H1 (cell line): Measurements from ENCODE around the gene MBOAT2. TPM values are rescaled to one million over a fixed set of nuclear protein-coding genes. Genes with fewer than 3 reads are reported as not detected.

Experiments
- CTCF ChIA-PET: fragments of 300-600 bp; sonication (Branson Sonifier 250); formaldehyde crosslinking; loops from one replicate; lab custom pipeline; 2021; ENCODE audit not compliant: partially characterized antibody; lab: Charles Lee
- POLR2A ChIA-PET: fragments of 300-600 bp; sonication (Branson Sonifier 250); formaldehyde crosslinking; loops from one replicate; lab custom pipeline; 2021; ENCODE audit warnings: inconsistent platforms; ENCODE audit not compliant: partially characterized antibody; lab: Charles Lee
- DNase-seq, 2 experiments: peaks; one replicate each; pipeline versions ENCODE4 v3.0.0 to v3.0.0-alpha.2; 2010 to 2022; ENCODE audit warnings: low spot score in 2 of 2, low read depth in 1 of 2, mixed read lengths in 1 of 2
- FAIRE-seq: peaks from 2 replicates; lab custom pipeline; 2011; peaks lifted over from hg19 to GRCh38; lab: Jason Lieb, UNC
- H2AFZ ChIP-seq: 2 replicates; pipeline ENCODE4 v1.8.1; 2012; ENCODE audit warnings: low read length, inconsistent platforms
- H2AK5ac ChIP-seq: 2 replicates; pipeline ENCODE4 v1.6.1; 2013; ENCODE audit warnings: low read depth, low read length
- H2BK120ac ChIP-seq: replicated peaks from 2 replicates; pipeline ENCODE3; 2013; ENCODE audit warnings: low read depth, low read length, inconsistent platforms
- H2BK12ac ChIP-seq: 2 replicates; pipeline ENCODE4 v1.6.1; 2013; ENCODE audit warnings: low read depth, low read length
- H2BK15ac ChIP-seq: 2 replicates; pipeline ENCODE4 v1.6.1; 2013; ENCODE audit warnings: low read length
- H2BK20ac ChIP-seq: 2 replicates; pipeline ENCODE4 v1.6.1; 2013; ENCODE audit warnings: low read length
- H2BK5ac ChIP-seq: 2 replicates; pipeline ENCODE4 v1.6.1; 2013; ENCODE audit warnings: low read depth, low read length
- H3K14ac ChIP-seq: 2 replicates; pipeline ENCODE4 v1.6.1; 2013; ENCODE audit warnings: inconsistent platforms; ENCODE audit not compliant: insufficient read length
- H3K18ac ChIP-seq: 2 replicates; pipeline ENCODE4 v1.6.1; 2013; ENCODE audit warnings: low read length; ENCODE audit errors: extremely low read depth
- H3K23ac ChIP-seq: 2 replicates; pipeline ENCODE4 v1.6.1; 2013; ENCODE audit warnings: inconsistent platforms; ENCODE audit not compliant: insufficient read length
- H3K23me2 ChIP-seq: 2 replicates; pipeline ENCODE4 v1.6.1; 2013; ENCODE audit warnings: low read depth, low read length
- H3K27ac ChIP-seq: 2 replicates; pipeline ENCODE4 v1.6.1; 2011; ENCODE audit warnings: low read depth, low read length, inconsistent platforms
- H3K27me3 ChIP-seq, 4 experiments: replicated peaks in 1 of 4; 1 replicate in 1 of 4; 2 replicates in 3 of 4; pipeline versions ENCODE4 v1.6.1 to v1.8.1; 2011 to 2013; ENCODE audit warnings: low read length in 3 of 4, mild to moderate bottlenecking in 3 of 4, inconsistent platforms in 2 of 4, mixed read lengths in 2 of 4, moderate library complexity in 1 of 4; ENCODE audit not compliant: control insufficient read depth in 3 of 4, insufficient read depth in 3 of 4; ENCODE audit errors: extremely low read depth in 1 of 4
- H3K36me3 ChIP-seq, 4 experiments: 2 replicates each; pipeline versions ENCODE4 v1.6.1 to v1.8.1; 2011 to 2013; ENCODE audit warnings: mild to moderate bottlenecking in 4 of 4, low read length in 3 of 4, moderate library complexity in 2 of 4, control low read depth in 1 of 4, inconsistent platforms in 1 of 4; ENCODE audit not compliant: insufficient read depth in 4 of 4, control insufficient read depth in 2 of 4
- H3K4ac ChIP-seq: replicated peaks from 2 replicates; pipeline ENCODE3; 2013; ENCODE audit warnings: low read length, low read depth, mixed read lengths, inconsistent platforms; ENCODE audit not compliant: insufficient read length
- H3K4me1 ChIP-seq, 4 experiments: replicated peaks in 1 of 4; 1 replicate in 1 of 4; 2 replicates in 3 of 4; pipeline versions ENCODE4 v1.6.1 to v1.8.1; 2011 to 2013; ENCODE audit warnings: low read length in 3 of 4, inconsistent platforms in 2 of 4, mixed read lengths in 1 of 4; ENCODE audit not compliant: insufficient read depth in 4 of 4, control insufficient read depth in 3 of 4
- H3K4me2 ChIP-seq, 2 experiments: 2 replicates each; pipeline versions ENCODE4 v1.6.1 to v1.8.1; 2011 to 2013; ENCODE audit warnings: low read depth in 2 of 2, low read length in 2 of 2, control low read depth in 1 of 2, inconsistent platforms in 1 of 2, mild to moderate bottlenecking in 1 of 2; ENCODE audit not compliant: insufficient read depth in 1 of 2
- H3K4me3 ChIP-seq, 4 experiments: fragments of 200-600, 300-600 bp in 1 of 4; sonication (generic), shearing (Covaris generic), sonication (Bioruptor Twin) in 1 of 4; 2 replicates each; pipeline versions ENCODE4 v1.5.1 to v1.8.1; 2011 to 2016; ENCODE audit warnings: low read length in 4 of 4, low read depth in 3 of 4, control low read depth in 2 of 4, inconsistent platforms in 2 of 4, mild to moderate bottlenecking in 2 of 4, mixed read lengths in 1 of 4, moderate library complexity in 1 of 4; ENCODE audit not compliant: insufficient read depth in 2 of 4; ENCODE audit errors: extremely low read depth in 1 of 4
- H3K56ac ChIP-seq: replicated peaks from 2 replicates; pipeline ENCODE3; 2013; ENCODE audit warnings: low read depth, mild to moderate bottlenecking, mixed read lengths, low read length, inconsistent platforms; ENCODE audit not compliant: insufficient read length
- H3K79me1 ChIP-seq: 2 replicates; pipeline ENCODE4 v1.6.1; 2013; ENCODE audit warnings: low read depth, low read length, control low read depth
- H3K79me2 ChIP-seq, 2 experiments: 2 replicates each; pipeline versions ENCODE4 v1.6.1 to v1.8.1; 2012 to 2013; ENCODE audit warnings: low read length in 2 of 2, mild to moderate bottlenecking in 2 of 2, inconsistent platforms in 1 of 2; ENCODE audit not compliant: insufficient read depth in 2 of 2, control insufficient read depth in 1 of 2
- H3K9ac ChIP-seq, 4 experiments: replicated peaks in 1 of 4; 1 replicate in 1 of 4; 2 replicates in 3 of 4; pipeline versions ENCODE4 v1.6.1 to v1.8.1; 2011 to 2013; ENCODE audit warnings: low read depth in 3 of 4, low read length in 3 of 4, control low read depth in 2 of 4, mild to moderate bottlenecking in 2 of 4, moderate library complexity in 2 of 4, inconsistent platforms in 1 of 4; ENCODE audit errors: extremely low read depth in 1 of 4
- H3K9me3 ChIP-seq, 2 experiments: 2 replicates each; pipeline versions ENCODE4 v1.6.1 to v1.8.1; 2012 to 2013; ENCODE audit warnings: mild to moderate bottlenecking in 2 of 2, moderate library complexity in 2 of 2, control low read depth in 1 of 2, inconsistent platforms in 1 of 2, low read depth in 1 of 2, low read length in 1 of 2, mixed read lengths in 1 of 2; ENCODE audit not compliant: insufficient read depth in 2 of 2
- H4K20me1 ChIP-seq, 2 experiments: replicated peaks in 1 of 2; 2 replicates each; pipeline versions ENCODE3 to v1.8.1; 2011 to 2013; ENCODE audit warnings: inconsistent platforms in 2 of 2, low read length in 2 of 2, mild to moderate bottlenecking in 1 of 2; ENCODE audit not compliant: insufficient read depth in 2 of 2, control insufficient read depth in 1 of 2
- H4K5ac ChIP-seq: 2 replicates; pipeline ENCODE4 v1.6.1; 2013; ENCODE audit warnings: low read length, low read depth, mixed read lengths, inconsistent platforms; ENCODE audit not compliant: insufficient read length
- H4K8ac ChIP-seq: 2 replicates; pipeline ENCODE4 v1.8.0; 2013; ENCODE audit warnings: mild to moderate bottlenecking, moderate library complexity, low read length, inconsistent platforms; ENCODE audit not compliant: insufficient read depth; ENCODE audit errors: extremely low read depth
- H4K91ac ChIP-seq: replicated peaks from 2 replicates; pipeline ENCODE3; 2013; ENCODE audit warnings: low read length, mixed read lengths, inconsistent platforms; ENCODE audit not compliant: insufficient read length
- BCL11A ChIP-seq, 2 experiments: IDR thresholded peaks; one replicate each; pipeline ENCODE4 v1.6.1; 2011; ENCODE audit warnings: low read depth in 2 of 2, low read length in 2 of 2, mild to moderate bottlenecking in 2 of 2
- EGR1 ChIP-seq: IDR thresholded peaks from 2 replicates; pipeline ENCODE4 v1.6.1; 2011; ENCODE audit warnings: low read depth, low read length, borderline replicate concordance
- EZH2 ChIP-seq: fragments of 200-600 bp; sonication (generic); IDR thresholded peaks from 2 replicates; pipeline ENCODE4 v1.7.1; 2012; ENCODE audit warnings: low read depth, mild to moderate bottlenecking, moderate library complexity, low read length, inconsistent platforms; ENCODE audit not compliant: severe bottlenecking
- FOSL1 ChIP-seq: IDR thresholded peaks from 2 replicates; pipeline ENCODE4 v1.6.1; 2011; ENCODE audit warnings: mild to moderate bottlenecking, low read depth, low read length, moderate library complexity; ENCODE audit not compliant: insufficient read depth
- HDAC2 ChIP-seq, 2 experiments: fragments of 300-600 bp in 1 of 2; sonication (generic) in 1 of 2; IDR thresholded peaks; 2 replicates each; pipeline ENCODE4 v1.6.1; 2011 to 2012; ENCODE audit warnings: low read depth in 2 of 2, low read length in 2 of 2, mild to moderate bottlenecking in 2 of 2, moderate library complexity in 2 of 2, borderline replicate concordance in 1 of 2, inconsistent platforms in 1 of 2
- POLR2A ChIP-seq, 2 experiments: IDR thresholded peaks; 1 replicate in 1 of 2; 2 replicates in 1 of 2; pipeline ENCODE4 v1.6.1; 2011; ENCODE audit warnings: low read depth in 2 of 2, low read length in 2 of 2, mild to moderate bottlenecking in 2 of 2; ENCODE audit errors: control extremely low read depth in 1 of 2
- RBBP5 ChIP-seq: IDR thresholded peaks from 2 replicates; pipeline ENCODE4 v1.7.1; 2012; ENCODE audit warnings: low read depth, mild to moderate bottlenecking, inconsistent platforms, low read length, moderate library complexity, borderline replicate concordance
- RXRA ChIP-seq: IDR thresholded peaks from 2 replicates; pipeline ENCODE4 v1.6.1; 2011; ENCODE audit warnings: low read depth, mild to moderate bottlenecking, low read length, moderate library complexity; ENCODE audit not compliant: insufficient read depth
- SIX5 ChIP-seq: IDR thresholded peaks from 2 replicates; pipeline ENCODE4 v1.6.1; 2011; ENCODE audit warnings: mild to moderate bottlenecking, low read depth, low read length
- SP1 ChIP-seq: IDR thresholded peaks from 2 replicates; pipeline ENCODE4 v1.6.1; 2011; ENCODE audit warnings: low read depth, low read length
- SP4 ChIP-seq: IDR thresholded peaks from 2 replicates; pipeline ENCODE4 v1.6.1; 2012; ENCODE audit warnings: low read length, inconsistent platforms
- TAF1 ChIP-seq: IDR thresholded peaks from 2 replicates; pipeline ENCODE4 v1.6.1; 2011; ENCODE audit warnings: mild to moderate bottlenecking, low read depth, low read length
- TEAD4 ChIP-seq: IDR thresholded peaks from 2 replicates; pipeline ENCODE4 v1.6.1; 2012; ENCODE audit warnings: low read depth, low read length, inconsistent platforms, mixed read lengths
- ZNF274 ChIP-seq: IDR thresholded peaks from 2 replicates; pipeline ENCODE4 v1.7.0; 2012; ENCODE audit warnings: low read length, borderline replicate concordance; ENCODE audit errors: extremely low read depth
- WGBS, 2 experiments: shearing (Covaris generic) in 1 of 2; methylation state at CpG; one replicate each; pipeline versions ENCODE4 v1.1.6 to v1.1.7; 2013 to 2015; ENCODE audit warnings: low lambda C conversion rate in 2 of 2, mixed read lengths in 2 of 2, inconsistent platforms in 1 of 2, low coverage in 1 of 2, missing lambda C conversion rate in 1 of 2; ENCODE audit not compliant: insufficient replicate concordance in 2 of 2, insufficient coverage in 1 of 2, insufficient read length in 1 of 2; ENCODE audit errors: extremely low coverage in 1 of 2, missing lambda C conversion rate in 1 of 2; 5-methylcytosine and 5-hydroxymethylcytosine counted together
- polyA plus RNA-seq, 7 experiments: library from polyadenylated mRNA; depleted of rRNA in 3 of 7; stranded (reverse) in 5 of 7; unstranded in 2 of 7; fragments of >200 nt in 5 of 7; fragments of 200-250 nt in 2 of 7; gene quantifications; 1 replicate in 5 of 7; 2 replicates in 1 of 7; 4 replicates in 1 of 7; pipeline versions ENCODE4 v1.2.1 to v1.2.3, GENCODE V29; 2011 to 2013; ENCODE audit warnings: missing spikeins in 2 of 7, mixed read lengths in 2 of 7
- total RNA-seq: library from RNA; stranded (reverse); fragmentation: NEBNext Ultra II Directional; extraction: Animal tissue kit (Norgen Biotek cat#: 25700); gene quantifications from 2 replicates; pipeline ENCODE4 v1.2.1, GENCODE V29; 2021

Gene MBOAT2
- total and polyA plus RNA-seq, 2 of the 8 experiments (the other 6 are each of a cell fraction or from before 2014, with no cell fraction given), result 11.2 to 23.4 TPM

DNA sequence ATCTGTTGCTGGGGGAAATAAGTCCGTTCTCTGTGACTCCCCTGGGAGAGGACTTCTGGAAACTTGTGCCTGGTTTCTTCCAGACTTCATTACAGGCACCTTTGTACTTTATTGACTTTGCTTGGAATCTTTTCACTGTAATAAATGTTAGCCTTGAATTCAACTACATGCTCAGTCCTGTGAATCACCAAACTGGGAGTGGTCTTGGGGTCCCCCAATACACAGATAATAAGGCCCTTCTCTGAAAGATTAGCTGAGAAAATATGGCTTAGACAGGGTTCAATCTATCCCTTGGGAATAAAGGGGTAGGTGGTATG lies 117.3 kb downstream of the MBOAT2 start:
- Histone ChIP-seq H4K5ac (no peak overlapping the region), H3K27ac (no peak overlapping the region), H3K4me1 (peaks cover 0 to 5% (median 3%) of the 10 kb centered on the region in 4 experiments; a peak in 5 of 7 replicates), H3K14ac (no peak overlapping the region), H3K4me3 (no peak overlapping the region), H3K4me2 (no peak overlapping the region), H2BK12ac (no peak overlapping the region), H4K8ac (no peak overlapping the region), H2AFZ (no peak overlapping the region), H2BK120ac (no peak overlapping the region), H2BK5ac (no peak overlapping the region), H3K36me3 (no peaks in the 10 kb centered on the region; a peak in 1 of 8 replicates), H3K27me3 (no peaks in the 10 kb centered on the region), H3K79me1 (no peaks in the 10 kb centered on the region), H3K23me2 (no peaks in the 10 kb centered on the region), H2BK20ac (no peak overlapping the region), H3K23ac (no peak overlapping the region), H3K56ac (no peak overlapping the region), H3K9ac (no peak overlapping the region), H3K9me3 (no peaks in the 10 kb centered on the region), H4K91ac (no peak overlapping the region), H3K79me2 (no peaks in the 10 kb centered on the region), H2BK15ac (no peak overlapping the region), H4K20me1 (no peaks in the 10 kb centered on the region), H3K4ac (no peak overlapping the region), H3K18ac (no peak overlapping the region), H2AK5ac (no peak overlapping the region)
- ChIA-PET CTCF (interaction anchor here (0.7 to 1.6 kb wide), 3 partner anchors 13 to 252 kb away, joined by 3 read pairs; no protein-coding TSS in a partner anchor), POLR2A (no interaction called here)
- 92% methylated on average over 1 of the region's 1 CpG; no CpG with 5 or more reads in 1 of the 2 experiments for WGBS, 2 experiments
- TF ChIP-seq ZNF274 (no peak), SP4 (no peak), SP1 (no peak), FOSL1 (no peak), EGR1 (no peak), TAF1 (no peak), TEAD4 (no peak), SIX5 (no peak), POLR2A (IDR thresholded peaks at IDR 0.05; ENCODE audit: control extremely low read depth in 1 of 2, low read depth in 2 of 2, low read length in 2 of 2) (no peak), RXRA (no peak), RBBP5 (no peak), EZH2 (no peak), HDAC2 (IDR thresholded peaks at IDR 0.05; ENCODE audit: borderline replicate concordance in 1 of 2, low read depth in 2 of 2, low read length in 2 of 2) (no peak), BCL11A (IDR thresholded peaks at IDR 0.05; ENCODE audit: low read depth in 2 of 2, low read length in 2 of 2) (no peak)
- DNase-seq (no peak), FAIRE-seq (no peak)
